SJSA1 (cell line): ENCODE measurements around the gene CNTNAP5. TPM values are rescaled to one million over a fixed set of nuclear protein-coding genes. Genes with fewer than 3 reads are reported as not detected.

ENCODE experiments used
- DNase-seq, 2 experiments: peaks; one replicate each; pipeline ENCODE4 v3.0.0-alpha.2; 2015 to 2020; ENCODE audit warnings: low spot score in 2 of 2, low read depth in 1 of 2
- H3K27ac ChIP-seq: fragments of 250-450 bp; sonication (Bioruptor Pico); 2 replicates; pipeline ENCODE4 v1.5.1; 2020; ENCODE audit warnings: mild to moderate bottlenecking, moderate library complexity
- H3K27me3 ChIP-seq: fragments of 250-450 bp; sonication (Bioruptor Pico); replicated peaks from 2 replicates; pipeline ENCODE4 v1.5.1; 2020; ENCODE audit warnings: mild to moderate bottlenecking, moderate library complexity
- H3K36me3 ChIP-seq: fragments of 250-450 bp; sonication (Bioruptor Pico); 2 replicates; pipeline ENCODE4 v1.5.1; 2020; ENCODE audit warnings: mild to moderate bottlenecking
- H3K4me1 ChIP-seq: fragments of 250-450 bp; sonication (Bioruptor Pico); replicated peaks from 2 replicates; pipeline ENCODE4 v1.6.1; 2021; ENCODE audit warnings: mild to moderate bottlenecking
- H3K4me3 ChIP-seq: fragments of 250-450 bp; sonication (Bioruptor Pico); 2 replicates; pipeline ENCODE4 v1.5.1; 2020; ENCODE audit warnings: mild to moderate bottlenecking
- H3K9me3 ChIP-seq: fragments of 250-450 bp; sonication (Bioruptor Pico); replicated peaks from 2 replicates; pipeline ENCODE4 v1.5.1; 2020; ENCODE audit warnings: mild to moderate bottlenecking
- total RNA-seq: library from RNA; depleted of rRNA; stranded (reverse); fragments of >200 nt; shearing (Covaris generic); gene quantifications from 2 replicates; pipeline ENCODE4 v1.2.3, GENCODE V29; 2014

The CNTNAP5 gene
- total RNA-seq, 1 experiment from 2014 or later, result not detected

- Histone ChIP-seq H3K9me3 (no peaks in the 10 kb centered on the region), H3K4me3 (no peak overlapping the region), H3K27ac (no peak overlapping the region), H3K36me3 (no peaks in the 10 kb centered on the region), H3K4me1 (no peaks in the 10 kb centered on the region), H3K27me3 (no peaks in the 10 kb centered on the region)
- DNase-seq, result no peak
Measured at GRCh38 chr2:124692216-124692615, 667.1 kb downstream of the CNTNAP5 start.

GRCh38 chr2:124692707-124693106 is 667.6 kb downstream of the CNTNAP5 start:
- Histone ChIP-seq H3K27ac (no peak overlapping the region), H3K9me3 (no peaks in the 10 kb centered on the region), H3K4me3 (no peak overlapping the region), H3K4me1 (no peaks in the 10 kb centered on the region), H3K27me3 (no peaks in the 10 kb centered on the region), H3K36me3 (no peaks in the 10 kb centered on the region)
- DNase-seq, result no peak

- Histone ChIP-seq H3K27ac (no peak overlapping the region), H3K27me3 (no peaks in the 10 kb centered on the region), H3K4me3 (no peak overlapping the region), H3K4me1 (no peaks in the 10 kb centered on the region), H3K9me3 (no peaks in the 10 kb centered on the region), H3K36me3 (no peaks in the 10 kb centered on the region)
- DNase-seq, result no peak
Measured at GRCh38 chr2:124693156-124693555, 668.1 kb downstream of the CNTNAP5 start.

- no peak for DNase-seq
- Histone ChIP-seq H3K4me1 (no peaks in the 10 kb centered on the region), H3K36me3 (no peaks in the 10 kb centered on the region), H3K27me3 (no peaks in the 10 kb centered on the region), H3K27ac (no peak overlapping the region), H3K4me3 (no peak overlapping the region), H3K9me3 (peaks cover 9% of the 10 kb centered on the region)
Measured at GRCh38 chr2:124698979-124699565, 674.0 kb downstream of the CNTNAP5 start.

DNA sequence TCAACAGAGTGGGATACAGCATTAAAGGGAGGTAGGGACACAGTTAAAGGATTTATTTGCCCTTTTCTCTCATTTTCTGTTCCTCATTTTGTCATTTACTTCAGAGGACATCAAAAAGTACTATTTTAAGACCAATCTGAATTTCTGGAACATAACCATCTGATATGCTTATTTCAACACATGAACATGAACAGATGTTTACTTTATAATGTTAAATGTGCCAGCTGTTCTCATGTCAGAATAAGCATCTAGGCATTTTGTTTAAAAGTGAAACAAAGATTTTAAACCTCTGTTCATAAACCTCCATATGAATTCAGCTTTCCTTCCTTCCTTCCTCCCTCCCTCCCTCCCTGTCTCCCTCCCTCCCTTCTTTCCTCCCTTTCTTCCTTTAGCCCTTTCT is 677.7 kb downstream of the CNTNAP5 start:
- Histone ChIP-seq H3K4me3 (no peak overlapping the region), H3K27me3 (no peaks in the 10 kb centered on the region), H3K36me3 (no peaks in the 10 kb centered on the region), H3K9me3 (peaks cover 9% of the 10 kb centered on the region), H3K4me1 (no peaks in the 10 kb centered on the region), H3K27ac (no peak overlapping the region)
- no peak for DNase-seq

- H3K4me1 ChIP-seq, result no peaks in the 10 kb centered on the region
- no peaks in the 10 kb centered on the region for H3K36me3 ChIP-seq
- no peak for DNase-seq
- no peaks in the 10 kb centered on the region for H3K27me3 ChIP-seq
- H3K4me3 ChIP-seq, result no peak overlapping the region
- H3K27ac ChIP-seq, result no peak overlapping the region
- H3K9me3 ChIP-seq, result peaks cover 9% of the 10 kb centered on the region
Measured at GRCh38 chr2:124704071-124704925, 679.2 kb downstream of the CNTNAP5 start.

DNA sequence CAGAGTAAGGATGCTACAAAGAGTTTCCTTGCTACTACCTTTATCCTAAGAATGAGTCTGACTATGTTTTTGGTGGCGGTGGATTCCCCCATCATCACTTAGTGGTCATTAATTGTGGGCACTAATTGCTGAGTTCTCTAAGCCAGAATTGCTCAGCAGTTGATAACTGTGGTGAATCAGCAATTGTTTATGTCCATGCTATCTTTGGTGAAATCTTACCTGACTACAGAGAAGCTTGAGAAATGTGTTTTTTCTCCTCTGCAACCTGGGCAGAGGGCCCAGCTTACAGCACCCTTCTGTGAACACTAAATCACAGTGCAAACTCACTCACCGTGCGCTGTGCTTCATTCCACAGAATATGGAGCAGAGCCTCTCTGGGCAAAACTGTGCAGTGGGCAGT is 683.6 kb downstream of the CNTNAP5 start:
- H3K27me3 ChIP-seq, result no peaks in the 10 kb centered on the region
- DNase-seq, result no peak
- no peaks in the 10 kb centered on the region for H3K36me3 ChIP-seq
- no peak overlapping the region for H3K27ac ChIP-seq
- H3K9me3 ChIP-seq, result peaks cover under 1% of the 10 kb centered on the region; the same call in 1 of the 2 replicates
- no peak overlapping the region for H3K4me3 ChIP-seq
- H3K4me1 ChIP-seq, result no peaks in the 10 kb centered on the region

DNA sequence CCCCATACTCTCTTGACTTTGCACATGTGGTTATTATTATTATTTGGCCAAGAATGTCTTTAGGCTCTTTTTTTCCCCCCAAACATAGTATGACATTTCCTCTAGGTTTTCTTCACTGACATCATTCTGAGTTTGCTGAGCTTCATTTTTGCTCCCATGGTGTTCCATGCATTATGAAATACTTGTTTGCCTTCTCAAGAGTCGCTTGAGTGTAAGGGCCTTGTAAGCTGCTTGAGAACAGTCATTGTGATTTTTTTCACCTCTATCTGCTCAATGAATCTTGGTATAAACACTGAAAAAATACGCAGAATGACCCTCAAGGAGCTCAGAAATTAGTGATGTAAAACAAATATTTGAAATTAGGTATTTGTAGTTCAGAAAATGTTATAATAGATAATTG is 688.9 kb downstream of the CNTNAP5 start:
- peaks cover 5% of the 10 kb centered on the region for H3K9me3 ChIP-seq
- no peaks in the 10 kb centered on the region for H3K27me3 ChIP-seq
- H3K4me1 ChIP-seq, result no peaks in the 10 kb centered on the region
- no peak overlapping the region for H3K27ac ChIP-seq
- DNase-seq, result no peak
- no peaks in the 10 kb centered on the region for H3K36me3 ChIP-seq
- H3K4me3 ChIP-seq, result no peak overlapping the region

GRCh38 chr2:124725187-124725586 is 700.1 kb downstream of the CNTNAP5 start:
- no peaks in the 10 kb centered on the region for H3K27me3 ChIP-seq
- no peaks in the 10 kb centered on the region; the same call in 1 of the 2 replicates for H3K9me3 ChIP-seq
- no peaks in the 10 kb centered on the region for H3K4me1 ChIP-seq
- H3K4me3 ChIP-seq, result no peak overlapping the region
- H3K36me3 ChIP-seq, result no peaks in the 10 kb centered on the region
- H3K27ac ChIP-seq, result no peak overlapping the region
- DNase-seq, result no peak

DNA sequence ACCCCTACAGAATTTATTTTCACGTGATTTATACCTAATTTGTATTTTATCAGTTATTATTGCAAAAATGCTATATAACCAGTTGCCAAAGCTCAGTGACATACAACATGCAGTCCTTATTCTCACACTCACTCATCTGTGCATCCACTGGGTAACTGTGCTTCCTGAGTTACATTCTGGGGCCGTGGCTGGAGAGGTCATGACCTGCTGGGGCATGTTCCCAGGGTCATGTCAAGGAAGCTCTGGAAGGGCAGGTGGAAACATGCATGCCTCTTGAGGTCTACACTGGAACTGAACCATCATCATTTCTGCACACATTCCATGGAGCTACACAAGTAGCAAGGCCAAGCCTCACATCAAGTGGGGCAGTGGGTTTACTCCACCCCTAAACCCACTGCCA is 715.5 kb downstream of the CNTNAP5 start:
- Histone ChIP-seq H3K36me3 (no peaks in the 10 kb centered on the region), H3K4me1 (no peaks in the 10 kb centered on the region), H3K4me3 (no peak overlapping the region), H3K27me3 (no peaks in the 10 kb centered on the region), H3K9me3 (no peaks in the 10 kb centered on the region; the same call in 1 of the 2 replicates), H3K27ac (no peak overlapping the region)
- no peak for DNase-seq

- Histone ChIP-seq H3K9me3 (no peaks in the 10 kb centered on the region; the same call in none of the 2 replicates), H3K27ac (no peak overlapping the region), H3K4me1 (no peaks in the 10 kb centered on the region), H3K36me3 (no peaks in the 10 kb centered on the region), H3K27me3 (no peaks in the 10 kb centered on the region), H3K4me3 (no peak overlapping the region)
- DNase-seq, result no peak
Measured at GRCh38 chr2:124753842-124754241, 728.8 kb downstream of the CNTNAP5 start.

DNA sequence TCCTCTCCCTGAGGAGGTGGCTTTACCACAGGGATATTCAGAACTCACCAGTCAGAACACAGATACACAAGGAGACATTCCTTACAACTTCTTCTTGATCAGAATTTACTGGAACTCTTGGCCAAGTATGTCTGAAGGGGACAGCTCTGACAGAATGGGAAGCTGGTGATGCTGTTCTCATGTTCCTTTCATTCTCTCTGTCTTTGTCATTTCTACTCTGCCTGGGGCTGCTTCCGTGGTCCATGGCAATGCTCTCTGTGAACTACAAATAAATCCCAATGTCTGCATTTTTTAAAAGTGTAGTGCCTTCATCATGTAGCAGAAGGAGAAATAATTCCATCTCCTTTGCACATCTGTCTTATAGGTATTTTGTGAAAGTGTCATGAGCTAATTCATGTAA is 730.3 kb downstream of the CNTNAP5 start:
- H3K36me3 ChIP-seq, result no peaks in the 10 kb centered on the region
- no peaks in the 10 kb centered on the region; the same call in 1 of the 2 replicates for H3K9me3 ChIP-seq
- no peak overlapping the region for H3K4me3 ChIP-seq
- no peak overlapping the region for H3K27ac ChIP-seq
- H3K4me1 ChIP-seq, result no peaks in the 10 kb centered on the region
- DNase-seq, result no peak
- H3K27me3 ChIP-seq, result no peaks in the 10 kb centered on the region

DNA sequence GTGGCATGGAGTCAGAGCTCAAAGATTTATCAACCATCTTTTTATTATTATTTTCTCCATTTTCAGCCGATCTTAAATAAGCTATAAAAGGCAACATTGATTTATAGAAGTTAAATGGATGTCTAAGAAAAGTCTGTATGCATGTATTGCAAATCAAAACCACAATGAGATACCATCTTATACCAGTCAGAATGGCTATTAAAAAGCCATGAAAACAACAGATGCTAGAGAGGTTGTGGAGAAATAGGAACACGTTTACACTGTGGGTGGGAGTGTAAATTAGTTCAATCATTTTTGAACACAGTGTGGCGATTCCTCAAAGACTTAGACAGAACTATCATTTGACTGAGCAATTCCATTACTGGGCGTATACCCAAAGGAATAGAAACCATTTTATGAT is 731.0 kb downstream of the CNTNAP5 start:
- Histone ChIP-seq H3K4me3 (no peak overlapping the region), H3K4me1 (no peaks in the 10 kb centered on the region), H3K9me3 (no peaks in the 10 kb centered on the region; the same call in 1 of the 2 replicates), H3K27ac (no peak overlapping the region), H3K36me3 (no peaks in the 10 kb centered on the region), H3K27me3 (no peaks in the 10 kb centered on the region)
- DNase-seq, result no peak

GRCh38 chr2:124762388-124762787 is 737.3 kb downstream of the CNTNAP5 start:
- Histone ChIP-seq H3K27me3 (no peaks in the 10 kb centered on the region), H3K4me1 (no peaks in the 10 kb centered on the region), H3K4me3 (no peak overlapping the region), H3K9me3 (no peaks in the 10 kb centered on the region; the same call in 1 of the 2 replicates), H3K27ac (no peak overlapping the region), H3K36me3 (no peaks in the 10 kb centered on the region)
- DNase-seq, result no peak
